Erythroblast (primary cell): ENCODE data around the gene CDC5L.

ENCODE experiments used
- GATA1 ChIP-seq: IDR thresholded peaks from 2 replicates; pipeline ENCODE4 v1.6.1; 2011; ENCODE audit warnings: low read depth, mild to moderate bottlenecking, control low read depth, low read length, moderate library complexity
- POLR2A ChIP-seq: IDR thresholded peaks from 2 replicates; pipeline ENCODE4 v1.6.1; 2011; ENCODE audit warnings: mild to moderate bottlenecking, low read length

GRCh38 chr6:44438827-44439226 is 51.3 kb downstream of the CDC5L start:
- TF ChIP-seq POLR2A: no peak
- no peak for TF ChIP-seq GATA1
